NOMO-1 treated with DMSO at 0.1 percent for 48 hours (cell line): ENCODE measurements around the gene MTSS2.

Source experiments
- DNase-seq: peaks from one replicate; lab custom pipeline; 2025; ENCODE audit not compliant: unreplicated experiment; lab: John Stamatoyannopoulos, UW

MTSS2 gene

DNA sequence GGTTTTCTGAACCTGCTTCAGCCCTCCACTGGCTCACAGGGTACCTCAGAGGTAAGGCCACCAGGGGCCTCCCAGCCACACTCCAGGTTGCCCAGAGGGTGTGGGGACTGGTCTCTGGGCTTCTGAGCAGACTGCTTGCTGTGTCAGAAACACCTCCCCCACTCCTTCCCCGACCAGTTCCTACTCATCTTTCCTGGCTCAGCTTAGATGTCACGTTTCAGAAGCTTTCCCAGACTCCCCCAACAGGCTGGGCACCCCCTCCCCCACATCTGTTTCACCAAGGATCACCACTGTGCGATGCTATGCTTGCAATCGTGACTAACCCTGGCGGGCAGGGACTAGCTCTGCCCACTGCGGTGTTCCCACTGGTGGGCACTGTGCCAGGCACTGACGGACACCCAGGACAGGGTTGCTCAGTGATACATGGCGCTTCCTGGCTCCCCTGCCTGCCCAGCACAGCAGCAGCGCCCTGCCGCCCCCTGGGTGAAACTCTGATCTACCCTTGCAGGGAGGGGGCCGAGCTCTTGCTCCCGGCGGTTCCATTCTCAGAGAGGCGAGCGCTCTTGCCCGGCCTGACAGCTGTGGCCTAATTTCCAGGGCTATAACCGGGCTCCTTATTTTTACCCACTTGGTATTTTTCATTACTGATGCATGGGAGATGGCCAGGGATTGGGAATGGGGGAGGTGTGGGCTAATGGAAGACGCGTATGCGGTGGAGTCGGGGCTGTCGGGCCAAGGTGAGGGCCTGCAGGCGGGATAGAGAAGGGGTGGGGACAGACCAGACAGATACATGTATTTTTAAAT lies 29.4 kb upstream of the MTSS2 start:
- no peak for DNase-seq

DNA sequence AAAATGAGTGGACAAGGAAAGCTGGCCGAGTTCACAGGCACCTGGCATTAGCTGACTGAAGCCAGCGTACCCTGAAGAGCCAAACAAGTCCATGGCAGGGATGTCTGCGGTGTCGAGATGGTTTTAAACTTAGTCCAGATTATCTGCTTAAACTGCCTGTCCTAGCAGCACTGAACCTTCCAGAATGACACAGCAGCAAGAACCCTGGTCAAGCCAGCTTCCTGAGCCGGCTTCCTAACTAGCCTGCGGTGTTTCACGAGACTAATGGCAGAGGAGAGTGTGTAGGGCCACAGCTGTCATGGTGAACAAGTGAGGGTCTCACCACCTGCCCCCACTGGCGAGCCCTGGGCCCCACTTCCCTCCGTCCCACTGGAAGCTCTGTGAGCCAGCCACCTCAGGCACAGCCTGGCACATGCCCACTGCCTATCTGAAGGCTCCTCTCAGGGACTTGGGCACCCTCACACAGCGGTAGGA lies 28.8 kb upstream of the MTSS2 start:
- no peak for DNase-seq

DNA sequence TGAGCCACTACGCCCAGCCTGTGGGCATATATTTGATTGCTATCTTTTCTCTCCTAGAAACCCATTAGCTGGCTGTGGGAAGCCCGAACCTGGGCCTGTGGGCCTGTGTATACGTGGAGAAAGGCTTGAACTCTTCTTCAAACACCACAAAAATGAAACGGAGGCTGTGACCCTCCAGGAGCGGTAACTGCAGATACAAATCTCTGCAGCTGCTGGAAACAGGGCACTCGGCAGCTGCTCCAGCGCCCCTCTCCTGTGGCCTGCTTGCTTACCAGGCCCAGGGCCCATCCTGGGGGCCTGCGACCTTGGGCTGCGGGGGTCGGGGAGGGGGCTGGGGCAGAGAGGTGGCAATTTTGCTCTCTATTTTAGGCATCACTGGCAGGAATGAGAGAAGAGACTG lies 28.0 kb upstream of the MTSS2 start:
- DNase-seq, result no peak

DNA sequence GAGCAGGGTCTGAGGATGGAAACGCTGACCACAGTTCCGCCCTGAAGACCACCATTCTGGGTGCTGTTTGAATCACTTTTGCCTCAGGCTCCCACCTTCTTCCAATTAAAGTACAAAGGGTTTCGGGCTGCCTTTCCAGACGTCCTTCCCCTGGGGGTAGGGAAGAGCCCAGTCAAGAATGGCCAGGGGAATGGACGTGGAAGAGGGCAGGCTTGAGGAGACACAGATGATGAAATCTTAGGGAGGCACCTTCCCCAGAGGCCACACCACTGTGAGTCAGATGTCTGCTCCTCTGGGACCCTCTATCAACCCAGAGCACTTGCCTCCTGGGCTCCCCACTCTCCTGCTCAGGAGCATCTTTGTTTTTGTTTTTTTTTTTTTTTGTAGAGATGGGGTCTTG lies 27.5 kb upstream of the MTSS2 start:
- no peak for DNase-seq

DNA sequence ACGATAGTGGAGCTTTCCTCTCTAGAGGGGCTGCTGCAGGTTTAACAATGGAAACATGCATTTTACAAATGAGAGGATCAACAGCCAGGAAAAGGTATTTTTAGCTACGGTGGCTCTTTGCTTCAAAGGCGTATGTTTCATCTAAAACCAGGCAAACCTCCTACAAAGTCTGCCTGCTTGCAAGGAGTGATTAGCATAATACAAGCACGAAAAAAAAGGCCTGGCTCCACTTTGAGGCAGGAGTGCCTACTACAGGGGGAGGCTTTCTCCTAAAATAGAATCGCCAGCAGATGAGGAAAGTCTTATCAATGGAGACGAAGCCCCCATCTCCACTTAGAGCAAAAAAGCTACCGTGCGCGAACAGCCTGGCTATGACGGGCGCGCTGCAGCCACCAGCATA lies 27.1 kb upstream of the MTSS2 start:
- no peak for DNase-seq

DNA sequence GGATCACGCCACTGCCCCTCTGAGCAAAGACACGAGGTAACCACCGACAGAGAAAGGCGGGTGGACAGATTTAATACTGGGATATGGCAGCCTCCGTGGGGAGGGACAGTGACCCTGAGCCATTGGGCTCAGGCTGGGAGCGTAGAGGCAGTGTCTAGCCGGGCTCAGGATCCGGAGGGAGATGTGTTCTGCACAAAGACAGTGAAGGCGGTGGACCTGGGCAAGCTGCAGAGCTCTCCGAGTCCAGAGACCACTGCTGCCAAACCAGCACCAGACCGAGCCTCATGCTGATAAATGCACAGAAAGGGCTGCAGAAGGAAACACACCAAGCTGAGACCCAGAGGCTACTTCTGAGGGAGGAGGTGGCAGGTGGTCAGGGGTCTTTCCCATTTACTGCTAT lies 26.5 kb upstream of the MTSS2 start:
- DNase-seq, result no peak

DNA sequence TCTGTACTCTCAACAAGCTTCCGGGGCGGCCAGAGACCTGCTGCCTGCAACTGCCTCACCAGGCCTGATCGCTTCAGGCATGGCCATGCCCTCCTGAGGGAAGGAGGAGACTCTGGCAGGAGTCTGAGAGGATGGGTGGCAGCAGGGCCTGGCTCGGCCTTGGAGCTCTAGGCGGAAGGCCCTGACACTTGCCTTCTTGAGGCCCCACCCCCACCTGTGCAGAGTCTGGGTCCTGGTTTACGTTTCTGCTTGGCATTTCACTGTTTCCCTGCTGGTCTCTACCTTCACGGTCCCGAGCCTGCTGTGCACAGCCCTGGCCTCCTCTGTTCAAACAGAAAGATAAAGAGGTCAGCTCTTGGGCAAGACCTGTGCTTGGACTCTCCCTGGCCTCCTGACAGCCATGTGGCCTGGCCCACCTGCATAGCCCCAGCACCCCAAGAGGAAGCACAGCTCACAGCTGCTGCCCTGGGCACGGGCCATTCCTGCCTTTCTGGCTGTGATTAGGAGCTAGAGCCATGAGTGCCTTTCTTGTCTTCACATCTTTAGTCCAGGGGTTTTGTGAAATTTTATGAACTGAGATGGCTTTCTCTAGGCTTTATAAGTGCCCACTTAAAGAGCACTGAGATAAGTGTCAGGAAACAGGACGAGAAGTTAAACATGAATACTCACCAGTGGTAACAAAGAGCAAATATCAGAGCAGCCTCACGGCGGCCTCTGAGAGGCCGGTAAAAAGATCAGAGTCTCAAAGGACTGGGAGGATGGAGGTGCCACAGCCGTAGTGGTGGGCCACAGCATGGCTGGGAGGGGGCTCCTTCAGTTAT lies 25.6 kb upstream of the MTSS2 start:
- no peak for DNase-seq

DNA sequence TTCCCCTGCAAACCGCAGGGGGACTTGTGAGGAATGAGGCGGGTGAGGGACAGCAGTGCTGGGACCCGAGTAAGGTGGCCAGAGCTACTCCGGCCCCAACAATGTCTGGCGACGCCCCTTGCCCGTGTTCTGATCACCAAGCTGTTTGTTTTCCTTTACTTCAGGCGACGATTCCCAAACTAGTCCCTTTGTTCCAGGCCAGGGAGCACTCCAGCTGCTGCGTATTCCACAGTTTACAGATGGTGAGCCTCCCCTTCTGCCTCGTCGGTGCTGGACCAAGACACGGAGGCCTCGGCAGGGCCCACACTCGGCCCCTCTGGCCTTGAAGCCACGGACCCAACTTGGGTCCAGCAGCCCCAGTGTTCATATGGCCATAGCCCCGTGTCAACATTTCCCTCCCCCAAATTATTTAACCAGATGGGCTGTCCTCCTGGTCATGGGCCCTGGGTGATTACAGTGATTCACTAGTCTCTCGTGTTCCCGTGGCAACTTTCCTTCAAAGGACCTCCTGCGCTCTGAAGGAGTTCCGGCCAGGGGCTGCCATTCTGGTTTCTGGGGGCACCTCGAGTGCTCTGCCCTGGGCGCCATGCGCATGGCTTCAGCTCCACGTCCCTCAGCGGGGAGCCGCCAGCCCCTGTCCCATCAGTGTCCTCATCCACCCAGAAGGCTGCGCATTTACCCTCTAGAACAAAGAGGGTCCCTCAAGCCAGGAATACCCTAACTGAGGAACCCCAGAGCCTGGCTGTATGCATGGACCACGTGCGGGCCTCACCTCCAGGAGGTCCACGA lies 24.8 kb upstream of the MTSS2 start:
- no peak for DNase-seq

DNA sequence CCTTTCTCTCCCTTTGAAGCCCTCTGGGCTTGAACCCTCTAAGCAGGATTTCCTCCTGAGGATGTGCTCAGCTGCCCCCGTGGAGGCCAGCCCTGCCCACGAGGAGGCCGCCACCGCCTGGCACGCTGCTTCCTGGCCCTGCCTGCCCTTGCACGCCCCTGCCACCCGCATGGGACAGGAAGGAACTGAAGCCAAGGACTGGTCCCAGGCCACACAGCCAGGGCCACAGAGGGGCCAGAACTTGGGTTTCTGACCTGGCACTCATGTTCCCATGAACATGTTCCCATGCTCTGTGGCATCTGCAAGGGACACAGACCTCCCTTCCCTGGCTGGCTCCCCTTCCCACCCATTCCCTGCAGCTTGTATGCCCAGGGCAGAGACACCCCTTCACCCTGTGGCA lies 24.1 kb upstream of the MTSS2 start:
- DNase-seq, result no peak

DNA sequence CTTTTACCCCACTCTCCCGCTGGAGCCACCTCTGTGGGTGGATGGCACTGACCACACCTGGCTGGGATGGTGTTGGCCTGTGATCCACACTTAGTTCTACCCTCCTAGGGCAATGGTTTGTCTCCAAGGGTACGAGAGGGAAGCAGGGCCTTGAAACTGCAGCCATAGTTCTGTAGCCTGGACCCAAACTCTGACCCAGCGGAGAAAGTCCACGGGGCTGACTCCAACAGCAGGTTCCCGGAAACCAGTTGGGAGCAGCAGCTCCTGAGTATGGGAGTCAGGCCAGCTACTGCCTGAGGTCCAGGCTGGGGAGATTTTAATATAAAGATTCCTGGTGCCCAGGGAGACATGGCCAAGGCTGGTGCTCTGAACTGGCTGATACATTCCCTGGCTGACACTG lies 23.6 kb upstream of the MTSS2 start:
- DNase-seq, result no peak

DNA sequence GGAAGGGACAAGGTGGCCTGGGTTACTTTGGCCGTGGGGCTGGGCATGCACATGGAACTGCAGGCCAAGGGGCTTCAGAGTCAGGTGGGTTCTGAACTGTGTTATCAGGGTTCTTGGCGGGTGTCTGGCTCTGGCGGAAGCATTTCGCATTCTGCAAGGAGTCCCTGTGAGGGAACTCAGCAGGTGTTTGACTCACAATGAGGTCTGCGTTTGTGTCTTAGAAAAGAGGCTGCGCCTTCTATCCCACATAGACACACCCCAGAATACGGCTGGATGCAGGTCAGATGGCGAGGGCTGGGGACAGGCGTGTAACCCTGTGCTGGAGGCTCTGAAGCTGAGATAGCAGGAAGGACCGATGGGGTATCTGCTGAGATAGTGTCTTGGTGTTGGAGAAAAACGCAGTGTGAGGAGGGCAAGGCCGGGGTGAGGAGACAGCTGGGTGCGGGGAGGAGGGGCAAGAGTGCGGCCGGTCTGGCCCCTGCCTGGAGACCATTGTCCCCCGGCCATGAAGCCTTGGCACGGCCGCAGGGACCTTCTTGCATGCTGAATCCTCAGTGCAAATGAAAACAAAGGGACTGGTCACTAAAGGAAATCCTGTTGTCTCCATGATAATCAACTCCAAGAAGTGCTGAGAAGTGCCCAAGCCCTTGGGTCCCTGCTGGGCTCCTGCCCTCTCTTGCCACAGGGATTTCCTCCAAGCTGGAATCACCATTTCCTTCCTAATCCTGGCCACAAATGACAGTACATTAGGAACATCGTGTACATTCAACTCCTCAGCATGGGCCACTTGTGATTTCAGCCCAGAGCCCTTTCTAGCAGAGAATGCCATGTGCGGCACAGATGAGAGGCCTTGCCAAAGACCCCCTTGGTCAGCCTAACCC lies 22.8 kb upstream of the MTSS2 start:
- DNase-seq, result no peak

DNA sequence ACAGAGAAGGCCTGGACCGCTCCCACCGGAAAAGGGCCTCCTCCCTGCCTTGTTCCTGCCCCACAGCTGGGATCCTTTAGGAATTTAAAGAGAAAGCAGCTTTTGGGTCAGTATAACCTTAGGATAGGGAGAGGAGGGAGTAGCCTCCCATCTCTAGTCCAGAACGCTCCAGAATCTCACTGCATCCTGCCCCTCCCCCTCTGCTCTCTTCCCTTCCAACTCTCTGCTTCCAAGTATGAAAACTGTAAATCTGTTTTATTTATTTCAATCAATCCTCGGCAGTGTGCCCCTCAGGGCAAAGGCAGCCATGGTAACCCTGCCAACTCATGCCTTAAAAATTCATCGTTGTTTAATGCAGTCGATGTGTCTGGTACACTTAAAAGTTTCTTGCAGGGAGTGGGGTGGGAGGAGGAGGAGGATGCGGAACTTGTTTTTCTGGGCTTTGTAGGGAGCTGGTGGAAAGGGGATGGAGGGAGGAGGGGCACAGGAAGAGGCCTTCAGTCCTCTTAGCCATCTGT lies 21.2 kb upstream of the MTSS2 start:
- DNase-seq, result no peak

DNA sequence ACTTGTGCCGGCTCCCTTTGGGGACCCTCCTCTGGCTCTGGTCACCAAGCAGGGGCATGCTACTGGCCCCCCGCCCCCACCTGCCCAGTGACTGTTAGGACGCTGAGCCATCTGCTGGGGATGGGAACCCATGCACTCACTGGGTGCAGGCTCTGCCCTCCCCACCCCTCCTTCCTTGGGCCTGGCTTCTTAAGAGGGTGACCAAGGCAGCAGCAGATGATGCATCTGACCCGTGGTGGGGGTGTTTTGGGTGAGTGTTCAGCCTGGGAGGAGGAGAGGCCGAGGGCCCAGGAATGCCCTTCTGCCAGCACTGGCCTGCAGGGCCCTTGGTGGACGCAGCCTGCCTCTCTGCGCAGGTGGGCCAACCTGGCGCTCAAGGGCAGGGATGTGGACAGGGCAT lies 19.2 kb upstream of the MTSS2 start:
- no peak for DNase-seq

DNA sequence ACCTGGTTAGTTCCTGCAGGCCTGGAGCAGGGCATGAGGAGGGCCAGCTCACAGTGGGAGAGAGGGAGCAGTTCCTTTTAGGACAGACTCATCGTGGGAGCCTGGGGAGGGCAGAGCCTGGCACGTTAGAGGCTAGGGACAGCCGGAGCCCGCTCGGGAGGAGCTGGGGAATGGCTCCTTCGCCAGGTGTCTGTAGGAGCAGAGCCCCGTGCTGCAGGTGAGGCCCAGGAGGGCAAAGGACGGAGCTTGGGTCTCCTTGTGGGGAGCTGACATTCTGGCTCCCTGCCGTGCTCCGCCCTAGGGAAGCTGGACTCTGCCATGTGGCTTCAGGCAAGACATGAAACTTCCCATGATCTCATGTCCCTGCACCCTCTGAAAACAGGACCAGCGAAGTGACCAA lies 18.7 kb upstream of the MTSS2 start:
- no peak for DNase-seq

DNA sequence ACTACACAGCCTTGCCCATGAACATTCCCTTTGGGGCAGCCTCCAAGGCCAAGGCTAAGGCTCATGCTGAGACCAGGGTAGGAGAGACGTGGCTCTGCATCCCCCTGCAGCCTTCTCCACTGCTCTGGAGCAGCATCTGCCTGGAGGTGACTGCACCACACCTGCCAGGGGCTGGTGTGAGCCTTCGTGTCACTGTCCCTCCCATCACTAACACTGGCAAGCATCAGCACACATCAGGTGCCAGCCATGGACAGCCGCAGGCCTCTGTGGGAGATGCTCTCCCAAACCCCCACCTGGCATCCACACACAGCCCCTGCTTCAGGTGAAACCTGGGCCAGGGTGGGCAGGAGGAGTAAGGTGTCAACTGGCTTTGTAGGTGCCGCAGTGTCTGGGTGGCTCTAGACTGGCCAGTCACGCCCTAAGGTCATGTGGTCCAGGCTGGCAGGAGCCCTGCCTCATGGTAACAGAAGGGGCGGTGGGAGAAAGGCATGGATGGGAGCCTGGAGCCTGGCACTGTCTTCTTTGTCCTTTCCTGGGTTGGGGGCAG lies 18.1 kb upstream of the MTSS2 start:
- DNase-seq, result no peak

DNA sequence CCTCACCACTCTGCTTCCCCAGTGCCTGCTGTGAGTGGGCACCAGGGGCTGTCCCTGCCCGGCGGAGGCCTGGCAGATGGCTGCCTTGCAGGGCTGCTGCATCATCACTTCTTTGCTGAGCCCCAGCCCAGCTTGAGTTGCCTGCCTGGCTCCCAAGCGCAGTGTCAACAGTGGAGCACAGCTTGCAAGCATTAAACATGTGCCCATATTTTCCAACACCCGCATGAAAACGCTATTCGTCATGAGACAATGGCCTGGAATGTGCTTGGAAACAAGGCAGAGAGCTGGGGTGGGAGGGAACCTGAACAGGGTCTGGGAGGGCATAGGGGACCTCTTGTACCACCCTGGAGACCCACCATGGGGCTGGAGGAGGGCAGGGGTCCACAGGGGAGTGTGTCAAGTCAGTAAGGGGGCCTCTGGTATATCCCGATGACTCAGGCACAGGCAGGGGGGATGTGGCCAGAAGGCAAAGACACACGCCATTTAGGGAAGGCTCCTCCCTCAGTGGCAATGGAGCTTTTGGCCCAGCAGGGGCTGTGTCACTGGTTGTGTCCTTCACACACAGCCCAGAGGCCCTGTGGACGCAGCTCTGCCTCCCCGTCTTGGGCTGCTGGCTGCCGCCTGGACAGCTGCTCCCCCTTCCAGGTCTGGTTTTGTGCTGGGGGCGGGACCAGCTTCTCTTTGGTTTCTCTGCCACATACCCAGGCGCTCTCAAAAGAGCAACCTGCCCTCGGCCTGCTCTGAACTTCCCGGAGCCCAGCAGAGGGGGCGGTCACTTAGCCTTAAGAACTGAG lies 17.4 kb upstream of the MTSS2 start:
- DNase-seq, result no peak

DNA sequence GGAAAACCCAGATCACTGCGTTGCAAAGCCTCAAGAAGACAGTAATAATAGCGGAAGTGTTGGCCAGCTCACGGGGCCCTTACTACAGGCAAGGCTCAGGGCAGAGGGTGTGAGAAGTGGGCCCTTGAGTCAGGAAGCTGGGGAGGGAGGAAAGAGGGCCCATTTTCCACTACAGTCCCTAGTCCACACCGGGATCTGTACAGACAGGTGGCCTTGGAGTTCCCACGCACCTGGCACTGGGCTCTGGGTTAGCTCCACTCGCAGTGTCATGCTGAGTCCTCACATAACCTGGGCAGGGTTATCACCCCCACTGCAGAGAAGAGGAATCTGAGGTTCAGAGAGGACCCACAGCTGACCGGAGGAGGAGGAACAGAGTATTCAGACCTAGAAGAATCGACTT lies 16.8 kb upstream of the MTSS2 start:
- no peak for DNase-seq

DNA sequence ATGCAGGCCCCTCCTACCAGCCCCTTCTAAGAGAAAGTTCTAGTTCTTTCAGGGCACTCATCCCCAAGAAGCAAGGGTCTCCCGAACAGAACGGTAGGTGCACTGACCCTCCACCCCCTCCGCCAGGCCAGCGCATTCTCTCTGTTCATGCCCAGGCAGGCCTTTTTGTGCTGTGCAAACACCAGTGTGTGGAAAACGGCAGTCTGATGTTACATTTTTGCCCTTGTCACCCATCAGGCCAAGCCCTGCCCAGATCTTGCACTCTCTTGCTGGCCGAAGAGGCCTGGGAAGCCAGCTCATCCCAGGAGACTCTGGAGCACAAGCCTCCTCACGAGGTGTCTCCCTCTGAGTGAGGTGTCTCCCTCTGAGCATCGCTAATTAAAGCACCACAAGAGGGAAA lies 16.1 kb upstream of the MTSS2 start:
- no peak for DNase-seq

DNA sequence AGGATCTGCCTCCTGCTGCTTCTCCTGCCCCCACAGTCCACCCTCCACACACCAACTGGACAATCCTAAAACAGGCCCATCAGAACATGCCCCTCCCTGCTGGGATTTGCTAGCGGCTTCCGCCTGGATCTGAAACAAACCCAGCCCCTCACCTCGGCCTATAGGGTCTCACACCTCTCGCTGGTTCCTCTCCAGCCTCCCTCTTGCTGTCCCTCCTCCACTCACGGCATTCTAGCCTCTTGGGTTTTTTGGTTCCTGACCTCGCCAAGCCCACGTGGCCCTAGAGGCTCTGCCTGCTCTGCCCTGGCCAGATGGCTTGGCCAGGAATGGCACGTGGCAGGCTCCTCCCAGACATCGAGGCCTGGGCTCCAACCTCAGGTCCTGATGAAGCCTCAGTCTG lies 15.7 kb upstream of the MTSS2 start:
- DNase-seq, result no peak
